Naive B cell (primary cell): ENCODE data around the gene PRKCSH. TPM values are rescaled to one million over a fixed set of nuclear protein-coding genes. Genes with fewer than 3 reads are reported as not detected.
"Not testable (repeated sequence)": the region's sequence is repeated elsewhere in the genome, so short reads cannot be mapped to it uniquely, and the experiment has no call there.

Experiments
- ATAC-seq, 2 donors: fragments of 150-1000 bp; cut with Tn5 transposase; 2 replicates each; pipeline ENCODE4 v1.10.0; 2021; ENCODE audit warnings: low read depth in 2 of 2, mild to moderate bottlenecking in 2 of 2, moderate library complexity in 2 of 2
- DNase-seq: peaks from one replicate; pipeline ENCODE4 v3.0.0; 2022
- H3K27ac Mint-ChIP-seq, 6 donors: one replicate each; pipeline ENCODE4 v1.8.0; 2020 to 2022; ENCODE audit warnings: mild to moderate bottlenecking in 6 of 6, mixed read lengths in 6 of 6, moderate library complexity in 5 of 6, inconsistent platforms in 2 of 6
- H3K27me3 Mint-ChIP-seq, 3 donors: one replicate each; pipeline ENCODE4 v1.8.0; 2021 to 2022; ENCODE audit warnings: mixed read lengths in 3 of 3, mild to moderate bottlenecking in 1 of 3
- H3K36me3 Mint-ChIP-seq, 2 donors: one replicate each; pipeline ENCODE4 v1.8.0; 2020 to 2022; ENCODE audit warnings: mixed read lengths in 2 of 2, inconsistent platforms in 1 of 2, mild to moderate bottlenecking in 1 of 2
- H3K4me1 Mint-ChIP-seq, 3 donors: one replicate each; pipeline ENCODE4 v1.8.0; 2020 to 2022; ENCODE audit warnings: mixed read lengths in 3 of 3, inconsistent platforms in 1 of 3, mild to moderate bottlenecking in 1 of 3, moderate library complexity in 1 of 3
- H3K4me3 Mint-ChIP-seq, 8 donors: one replicate each; pipeline ENCODE4 v1.8.0; 2020 to 2022; ENCODE audit warnings: mild to moderate bottlenecking in 8 of 8, mixed read lengths in 8 of 8, moderate library complexity in 8 of 8, inconsistent platforms in 2 of 8
- H3K9me3 Mint-ChIP-seq, 7 donors: one replicate each; pipeline ENCODE4 v1.8.0; 2020 to 2022; ENCODE audit warnings: mixed read lengths in 7 of 7, mild to moderate bottlenecking in 5 of 7, inconsistent platforms in 2 of 7, moderate library complexity in 1 of 7
- polyA plus RNA-seq, 6 donors: library from polyadenylated mRNA; unstranded; fragments of 300-500 nt; fragmentation: Illumina TruSeq; gene quantifications; one replicate each; pipeline ENCODE4 v1.2.3, GENCODE V29; 2021; ENCODE audit warnings: low read depth in 6 of 6

PRKCSH gene
- polyA plus RNA-seq, 6 donors from 2014 or later: 32.2 to 79.6 (median 46.9) TPM

- no peak for DNase-seq
- Mint-ChIP-seq H3K4me3 (peak overlapping the region; percentile 79 to 91 (median 90)), H3K4me1 (peaks cover 40 to 48% (median 46%) of the 10 kb centered on the region in 3 donors), H3K27me3 (peaks cover 8 to 21% (median 16%) of the 10 kb centered on the region in 3 donors), H3K9me3 (no peaks in the 10 kb centered on the region), H3K36me3 (no peaks in the 10 kb centered on the region), H3K27ac (peak overlapping the region; percentile 49 to 96 (median 83))
- ATAC-seq: no peak
Measured at GRCh38 chr19:11423164-11423790, 12.2 kb upstream of the PRKCSH start.

GRCh38 chr19:11423791-11424181 is 11.6 kb upstream of the PRKCSH start:
- peaks cover 35 to 43% (median 41%) of the 10 kb centered on the region in 3 donors for H3K4me1 Mint-ChIP-seq
- peaks cover 8 to 20% (median 16%) of the 10 kb centered on the region in 3 donors for H3K27me3 Mint-ChIP-seq

GRCh38 chr19:11425719-11426457 is 9.5 kb upstream of the PRKCSH start:
- peaks cover 24 to 31% (median 30%) of the 10 kb centered on the region in 3 donors for H3K4me1 Mint-ChIP-seq
- no peak overlapping the region for H3K4me3 Mint-ChIP-seq
- no peak for DNase-seq
- peaks cover 4 to 9% (median 8%) of the 10 kb centered on the region in 3 donors for H3K27me3 Mint-ChIP-seq
- no peaks in the 10 kb centered on the region for H3K36me3 Mint-ChIP-seq
- H3K27ac Mint-ChIP-seq: peak overlapping the region in 3 of 6 donors; percentile 23 to 96 (median 47)
- H3K9me3 Mint-ChIP-seq: no peaks in the 10 kb centered on the region
- ATAC-seq: no peak

More at GRCh38 chr19:11423791-11424181, 11.6 kb upstream of the PRKCSH start:
- ATAC-seq: no peak
- Mint-ChIP-seq H3K36me3 (no peaks in the 10 kb centered on the region), H3K27ac (peak overlapping the region in 5 of 6 donors; percentile 57 to 96 (median 87)), H3K9me3 (no peaks in the 10 kb centered on the region), H3K4me3 (peak overlapping the region in 7 of 8 donors; percentile 79 to 91 (median 90))
- DNase-seq: peak; percentile 36

GRCh38 chr19:11426656-11427055 is 8.8 kb upstream of the PRKCSH start:
- peaks cover 0 to 8% (median 4%) of the 10 kb centered on the region in 3 donors for H3K27me3 Mint-ChIP-seq
- no peak for ATAC-seq
- no peak overlapping the region for H3K27ac Mint-ChIP-seq
- no peak overlapping the region for H3K4me3 Mint-ChIP-seq
- no peak for DNase-seq
- H3K9me3 Mint-ChIP-seq: no peaks in the 10 kb centered on the region
- H3K4me1 Mint-ChIP-seq: peaks cover 16 to 24% (median 22%) of the 10 kb centered on the region in 3 donors
- H3K36me3 Mint-ChIP-seq: no peaks in the 10 kb centered on the region

- not testable (repeated sequence) for H3K27me3 Mint-ChIP-seq, H3K9me3 Mint-ChIP-seq, ATAC-seq, DNase-seq
- peaks cover 0 to 10% of the 10 kb centered on the region in 2 donors for H3K36me3 Mint-ChIP-seq
- H3K27ac Mint-ChIP-seq: peak overlapping the region in 3 of 6 donors; percentile 42 to 97 (median 72)
- H3K4me3 Mint-ChIP-seq: peak overlapping the region in 2 of 8 donors; percentile 9 to 99
- H3K4me1 Mint-ChIP-seq: peaks cover 23 to 40% (median 32%) of the 10 kb centered on the region in 3 donors
Measured at GRCh38 chr19:11433526-11433925, 1.9 kb upstream of the PRKCSH start.

- Mint-ChIP-seq H3K4me3 (peak overlapping the region; percentile 94 to 100 (median 100)), H3K36me3 (peaks cover 0 to 10% of the 10 kb centered on the region in 2 donors), H3K4me1 (peaks cover 23 to 41% (median 32%) of the 10 kb centered on the region in 3 donors), H3K9me3 (peaks cover 0 to 4% (median 0%) of the 10 kb centered on the region in 7 donors), H3K27me3 (no peaks in the 10 kb centered on the region), H3K27ac (peak overlapping the region; percentile 97 to 100 (median 100))
- DNase-seq (no peak), ATAC-seq (peak; percentile 1)
Measured at GRCh38 chr19:11434703-11435056, 755 bp upstream of the PRKCSH start.

GRCh38 chr19:11435833-11436313 is 438 bp downstream of the PRKCSH start:
- H3K9me3 Mint-ChIP-seq: peaks cover 0 to 4% (median 0%) of the 10 kb centered on the region in 7 donors
- peak overlapping the region; percentile 94 to 100 (median 100) for H3K4me3 Mint-ChIP-seq
- peaks cover 0 to 14% of the 10 kb centered on the region in 2 donors for H3K36me3 Mint-ChIP-seq
- peak overlapping the region; percentile 97 to 100 (median 100) for H3K27ac Mint-ChIP-seq
- ATAC-seq: no peak
- peaks cover 24 to 43% (median 35%) of the 10 kb centered on the region in 3 donors for H3K4me1 Mint-ChIP-seq
- no peaks in the 10 kb centered on the region for H3K27me3 Mint-ChIP-seq
- no peak for DNase-seq

- Mint-ChIP-seq H3K9me3 (peaks cover 0 to 4% (median 0%) of the 10 kb centered on the region in 7 donors), H3K4me1 (peaks cover 32 to 52% (median 50%) of the 10 kb centered on the region in 3 donors), H3K36me3 (peaks cover 6 to 29% of the 10 kb centered on the region in 2 donors), H3K27ac (peak overlapping the region; percentile 97 to 100 (median 99)), H3K27me3 (no peaks in the 10 kb centered on the region), H3K4me3 (peak overlapping the region; percentile 77 to 99 (median 84))
- DNase-seq: peak; percentile 85
- ATAC-seq: peak; percentile 57 to 58
Measured at GRCh38 chr19:11437955-11438354, 2.5 kb downstream of the PRKCSH start.

GRCh38 chr19:11444059-11444458 is 8.6 kb downstream of the PRKCSH start:
- H3K4me1 Mint-ChIP-seq: peaks cover 13 to 23% (median 18%) of the 10 kb centered on the region in 3 donors
- ATAC-seq (no peak), DNase-seq (no peak)
- peaks cover 11 to 34% of the 10 kb centered on the region in 2 donors for H3K36me3 Mint-ChIP-seq
- H3K4me3 Mint-ChIP-seq: no peak overlapping the region
- no peaks in the 10 kb centered on the region for H3K9me3 Mint-ChIP-seq
- H3K27me3 Mint-ChIP-seq: no peaks in the 10 kb centered on the region
- H3K27ac Mint-ChIP-seq: peak overlapping the region in 1 of 6 donors; percentile 75

GRCh38 chr19:11445141-11445540 is 9.7 kb downstream of the PRKCSH start:
- H3K4me1 Mint-ChIP-seq: peaks cover 13 to 23% (median 18%) of the 10 kb centered on the region in 3 donors
- DNase-seq (no peak), ATAC-seq (no peak)
- no peaks in the 10 kb centered on the region for H3K9me3 Mint-ChIP-seq
- peak overlapping the region in 2 of 6 donors; percentile 43 to 63 for H3K27ac Mint-ChIP-seq
- peaks cover 11 to 34% of the 10 kb centered on the region in 2 donors for H3K36me3 Mint-ChIP-seq
- no peaks in the 10 kb centered on the region for H3K27me3 Mint-ChIP-seq
- no peak overlapping the region for H3K4me3 Mint-ChIP-seq

- H3K36me3 Mint-ChIP-seq: peaks cover 11 to 26% of the 10 kb centered on the region in 2 donors
- no peak overlapping the region for H3K4me3 Mint-ChIP-seq
- DNase-seq: no peak
Measured at GRCh38 chr19:11446271-11446651, 10.8 kb downstream of the PRKCSH start.

GRCh38 chr19:11446652-11447301 is 11.3 kb downstream of the PRKCSH start:
- Mint-ChIP-seq H3K27me3 (no peaks in the 10 kb centered on the region), H3K9me3 (no peaks in the 10 kb centered on the region), H3K4me1 (peaks cover 7 to 13% (median 11%) of the 10 kb centered on the region in 3 donors), H3K27ac (peak overlapping the region in 1 of 6 donors; percentile 95), H3K36me3 (peaks cover 10 to 22% of the 10 kb centered on the region in 2 donors), H3K4me3 (no peak overlapping the region)
- DNase-seq (peak; percentile 55), ATAC-seq (peak; percentile 74 to 84)

More at GRCh38 chr19:11446271-11446651, 10.8 kb downstream of the PRKCSH start:
- no peaks in the 10 kb centered on the region for H3K27me3 Mint-ChIP-seq
- ATAC-seq: no peak
- no peaks in the 10 kb centered on the region for H3K9me3 Mint-ChIP-seq
- peaks cover 8 to 16% (median 15%) of the 10 kb centered on the region in 3 donors for H3K4me1 Mint-ChIP-seq
- H3K27ac Mint-ChIP-seq: no peak overlapping the region
